Measurements from ENCODE around the gene BLNK.

DNA sequence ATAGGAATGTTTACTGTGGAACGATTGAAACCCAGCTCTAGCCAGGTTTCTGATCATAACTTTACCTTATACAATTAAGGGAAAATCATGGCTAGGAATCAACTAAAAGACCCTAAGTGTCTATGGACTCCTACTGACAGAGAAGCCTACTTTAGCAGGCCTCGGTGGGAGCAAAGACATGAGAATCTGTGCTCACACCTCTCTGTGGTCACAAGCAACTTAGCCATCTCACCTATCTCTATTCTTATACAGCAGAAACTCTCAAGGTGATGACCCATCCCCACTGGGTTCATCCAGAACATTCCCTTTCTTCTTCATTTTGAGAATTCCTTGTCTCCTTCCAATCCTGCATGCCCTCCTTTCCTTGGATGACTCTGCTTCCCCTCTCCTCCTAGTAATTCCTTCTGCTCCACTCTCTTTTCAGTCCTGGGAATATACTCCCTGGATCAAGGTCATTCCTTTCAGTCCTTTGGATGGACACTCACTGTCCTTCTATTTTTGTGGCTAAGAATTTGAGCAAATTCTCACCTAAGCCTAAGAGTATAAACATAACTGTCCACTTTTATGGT is 2.9 kb downstream of the BLNK start:
- TF ChIP-seq, protein P1, sequence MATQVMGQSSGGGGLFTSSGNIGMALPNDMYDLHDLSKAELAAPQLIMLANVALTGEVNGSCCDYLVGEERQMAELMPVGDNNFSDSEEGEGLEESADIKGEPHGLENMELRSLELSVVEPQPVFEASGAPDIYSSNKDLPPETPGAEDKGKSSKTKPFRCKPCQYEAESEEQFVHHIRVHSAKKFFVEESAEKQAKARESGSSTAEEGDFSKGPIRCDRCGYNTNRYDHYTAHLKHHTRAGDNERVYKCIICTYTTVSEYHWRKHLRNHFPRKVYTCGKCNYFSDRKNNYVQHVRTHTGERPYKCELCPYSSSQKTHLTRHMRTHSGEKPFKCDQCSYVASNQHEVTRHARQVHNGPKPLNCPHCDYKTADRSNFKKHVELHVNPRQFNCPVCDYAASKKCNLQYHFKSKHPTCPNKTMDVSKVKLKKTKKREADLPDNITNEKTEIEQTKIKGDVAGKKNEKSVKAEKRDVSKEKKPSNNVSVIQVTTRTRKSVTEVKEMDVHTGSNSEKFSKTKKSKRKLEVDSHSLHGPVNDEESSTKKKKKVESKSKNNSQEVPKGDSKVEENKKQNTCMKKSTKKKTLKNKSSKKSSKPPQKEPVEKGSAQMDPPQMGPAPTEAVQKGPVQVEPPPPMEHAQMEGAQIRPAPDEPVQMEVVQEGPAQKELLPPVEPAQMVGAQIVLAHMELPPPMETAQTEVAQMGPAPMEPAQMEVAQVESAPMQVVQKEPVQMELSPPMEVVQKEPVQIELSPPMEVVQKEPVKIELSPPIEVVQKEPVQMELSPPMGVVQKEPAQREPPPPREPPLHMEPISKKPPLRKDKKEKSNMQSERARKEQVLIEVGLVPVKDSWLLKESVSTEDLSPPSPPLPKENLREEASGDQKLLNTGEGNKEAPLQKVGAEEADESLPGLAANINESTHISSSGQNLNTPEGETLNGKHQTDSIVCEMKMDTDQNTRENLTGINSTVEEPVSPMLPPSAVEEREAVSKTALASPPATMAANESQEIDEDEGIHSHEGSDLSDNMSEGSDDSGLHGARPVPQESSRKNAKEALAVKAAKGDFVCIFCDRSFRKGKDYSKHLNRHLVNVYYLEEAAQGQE (IDR thresholded peaks at IDR 0.05; ENCODE audit: unreplicated experiment), result no peak
- TF ChIP-seq STAT1 (IDR thresholded peaks at IDR 0.05; ENCODE audit: unreplicated experiment) (no peak), POLR2AphosphoS5 (IDR thresholded peaks at IDR 0.05; ENCODE audit: low read depth) (no peak), CTCF (conservative IDR thresholded peaks at IDR 0.05; ENCODE audit: low read depth in 2 of 2) (no peak), CREB1 (CRISPR knock-in tag; IDR thresholded peaks at IDR 0.05; ENCODE audit: low read depth) (no peak), EZH2 (IDR thresholded peaks at IDR 0.05; ENCODE audit: low read depth, unreplicated experiment) (no peak), ETS1 (IDR thresholded peaks at IDR 0.05) (no peak)
